ENCODE results near the gene C11orf68.

DNA sequence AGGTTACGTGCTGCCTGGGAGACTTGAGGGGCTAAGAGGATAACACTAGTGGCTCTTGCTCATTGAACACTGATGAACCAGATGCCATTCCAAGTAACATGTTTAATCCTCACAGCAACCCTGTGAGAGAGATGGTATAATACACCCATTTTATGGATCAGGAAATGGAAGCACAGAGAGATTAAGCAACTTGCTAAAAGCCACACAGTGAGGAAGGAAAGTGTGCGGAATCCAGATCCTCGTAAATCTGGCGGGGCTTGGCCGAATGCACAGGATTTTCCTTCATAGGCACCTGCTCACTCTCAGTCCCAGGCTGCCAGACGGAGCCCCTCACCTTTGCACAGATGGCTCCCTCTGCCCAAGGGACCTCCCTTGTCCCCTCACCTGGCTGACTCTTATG, 11.0 kb downstream of the C11orf68 start:
- TF ChIP-seq, protein P1, sequence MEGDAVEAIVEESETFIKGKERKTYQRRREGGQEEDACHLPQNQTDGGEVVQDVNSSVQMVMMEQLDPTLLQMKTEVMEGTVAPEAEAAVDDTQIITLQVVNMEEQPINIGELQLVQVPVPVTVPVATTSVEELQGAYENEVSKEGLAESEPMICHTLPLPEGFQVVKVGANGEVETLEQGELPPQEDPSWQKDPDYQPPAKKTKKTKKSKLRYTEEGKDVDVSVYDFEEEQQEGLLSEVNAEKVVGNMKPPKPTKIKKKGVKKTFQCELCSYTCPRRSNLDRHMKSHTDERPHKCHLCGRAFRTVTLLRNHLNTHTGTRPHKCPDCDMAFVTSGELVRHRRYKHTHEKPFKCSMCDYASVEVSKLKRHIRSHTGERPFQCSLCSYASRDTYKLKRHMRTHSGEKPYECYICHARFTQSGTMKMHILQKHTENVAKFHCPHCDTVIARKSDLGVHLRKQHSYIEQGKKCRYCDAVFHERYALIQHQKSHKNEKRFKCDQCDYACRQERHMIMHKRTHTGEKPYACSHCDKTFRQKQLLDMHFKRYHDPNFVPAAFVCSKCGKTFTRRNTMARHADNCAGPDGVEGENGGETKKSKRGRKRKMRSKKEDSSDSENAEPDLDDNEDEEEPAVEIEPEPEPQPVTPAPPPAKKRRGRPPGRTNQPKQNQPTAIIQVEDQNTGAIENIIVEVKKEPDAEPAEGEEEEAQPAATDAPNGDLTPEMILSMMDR (IDR thresholded peaks at IDR 0.05) = no peak
- no peak for TF ChIP-seq POLR2A (IDR thresholded peaks at IDR 0.05)
